ENCODE data around the gene ST8SIA6.

GRCh38 chr10:17455015-17455520, 673 bp upstream of the ST8SIA6 start:
- TF ChIP-seq RAD21 (conservative IDR thresholded peaks at IDR 0.05 in 1 of 2, IDR thresholded peaks at IDR 0.05 in 1 of 2) (no peak), EHMT2 (IDR thresholded peaks at IDR 0.05; ENCODE audit: low read depth) (no peak), RFX5 (IDR thresholded peaks at IDR 0.05) (no peak), HMGXB4 (CRISPR knock-in tag; IDR thresholded peaks at IDR 0.05; ENCODE audit: borderline replicate concordance) (no peak), ZNF302 (CRISPR knock-in tag; IDR thresholded peaks at IDR 0.05) (no peak), EP300 (IDR thresholded peaks at IDR 0.05) (no peak), BHLHE40 (IDR thresholded peaks at IDR 0.05; ENCODE audit: low read depth, low read length) (no peak), MYC (IDR thresholded peaks at IDR 0.05; ENCODE audit: borderline replicate concordance, low read length) (no peak), SMC3 (IDR thresholded peaks at IDR 0.05) (no peak), CTCF (IDR thresholded peaks at IDR 0.05) (no peak), SREBF2 (IDR thresholded peaks at IDR 0.05) (no peak)
